Smooth muscle cell (in vitro differentiated cells): Measurements from ENCODE around the gene MIF4GD. TPM values are rescaled to one million over a fixed set of nuclear protein-coding genes. Genes with fewer than 3 reads are reported as not detected.

Experiments
- DNase-seq: peaks from one replicate; lab custom pipeline; 2025; ENCODE audit not compliant: unreplicated experiment; lab: John Stamatoyannopoulos, UW
- H2AFZ ChIP-seq: fragments of 200-600 bp; sonication (generic); 2 replicates; pipeline ENCODE4 v1.6.0; 2016; ENCODE audit warnings: antibody characterized with exemption, low read depth, mild to moderate bottlenecking
- H3F3A ChIP-seq: fragments of 200-600 bp; sonication (generic); 2 replicates; pipeline ENCODE4 v1.6.0; 2017; ENCODE audit warnings: antibody characterized with exemption, low read depth
- H3K27ac ChIP-seq: fragments of 200-600 bp; sonication (generic); 2 replicates; pipeline ENCODE4 v1.5.1; 2016; ENCODE audit warnings: low read depth, mild to moderate bottlenecking
- H3K27me3 ChIP-seq: fragments of 200-600 bp; sonication (generic); 2 replicates; pipeline ENCODE4 v1.6.1; 2016; ENCODE audit warnings: low read depth, mild to moderate bottlenecking
- H3K36me3 ChIP-seq: fragments of 200-600 bp; sonication (generic); 2 replicates; pipeline ENCODE4 v1.5.1; 2016; ENCODE audit warnings: low read depth
- H3K4me1 ChIP-seq: fragments of 200-600 bp; sonication (generic); 2 replicates; pipeline ENCODE4 v1.5.1; 2016; ENCODE audit warnings: low read depth
- H3K4me2 ChIP-seq: fragments of 200-600 bp; sonication (generic); 2 replicates; pipeline ENCODE4 v1.6.0; 2016; ENCODE audit warnings: mild to moderate bottlenecking
- H3K4me3 ChIP-seq: fragments of 200-600 bp; sonication (generic); 2 replicates; pipeline ENCODE4 v1.5.1; 2016; ENCODE audit warnings: mild to moderate bottlenecking
- H3K79me2 ChIP-seq: fragments of 200-600 bp; sonication (generic); 2 replicates; pipeline ENCODE4 v1.6.0; 2016; ENCODE audit warnings: low read depth, mild to moderate bottlenecking
- H3K9ac ChIP-seq: fragments of 200-600 bp; sonication (generic); 2 replicates; pipeline ENCODE4 v1.6.0; 2016; ENCODE audit warnings: low read depth
- H3K9me3 ChIP-seq: fragments of 200-600 bp; sonication (generic); replicated peaks from 2 replicates; pipeline ENCODE4 v1.5.1; 2016; ENCODE audit warnings: low read depth
- H4K20me1 ChIP-seq: fragments of 200-600 bp; sonication (generic); 2 replicates; pipeline ENCODE4 v1.6.0; 2016; ENCODE audit warnings: low read depth
- CTCF ChIP-seq: fragments of 200-600 bp; sonication (generic); IDR thresholded peaks from 2 replicates; pipeline ENCODE4 v1.5.1; 2017; ENCODE audit warnings: borderline replicate concordance, mild to moderate bottlenecking, antibody characterized with exemption; ENCODE audit not compliant: insufficient read depth, poor library complexity, severe bottlenecking
- WGBS: methylation state at CpG from one replicate; pipeline ENCODE4 v1.1.7; 2016; ENCODE audit warnings: low lambda C conversion rate; 5-methylcytosine and 5-hydroxymethylcytosine counted together
- polyA plus RNA-seq: library from polyadenylated mRNA; unstranded; fragments of >200 nt; fragmentation: Nextera tagmentation; extraction: Ambion mirVana; gene quantifications from 2 replicates; pipeline ENCODE4 v1.2.1, GENCODE V29; 2016
- total RNA-seq: library from RNA; depleted of rRNA; stranded (reverse); fragments of >200 nt; gene quantifications from 2 replicates; pipeline ENCODE4 v1.2.3, GENCODE V29; 2014

The MIF4GD gene
- total and polyA plus RNA-seq, 2 experiments from 2014 or later: 5.3 to 17.0 TPM

GRCh38 chr17:75227729-75228128, 43.3 kb downstream of the MIF4GD start:
- 97% methylated on average over 5 of the region's 5 CpGs for WGBS
- no peak for DNase-seq
- Histone ChIP-seq H3F3A (no peaks in the 10 kb centered on the region), H3K36me3 (no peaks in the 10 kb centered on the region), H4K20me1 (no peaks in the 10 kb centered on the region), H3K9me3 (no peaks in the 10 kb centered on the region), H3K4me3 (no peak overlapping the region), H2AFZ (no peak overlapping the region), H3K27ac (no peak overlapping the region), H3K9ac (no peak overlapping the region), H3K4me1 (no peaks in the 10 kb centered on the region), H3K79me2 (no peaks in the 10 kb centered on the region), H3K27me3 (no peaks in the 10 kb centered on the region), H3K4me2 (no peak overlapping the region)
- TF ChIP-seq CTCF: no peak

GRCh38 chr17:75225016-75225415, 46.0 kb downstream of the MIF4GD start:
- DNase-seq: no peak
- H3K79me2 ChIP-seq: no peaks in the 10 kb centered on the region
- no peaks in the 10 kb centered on the region for H3F3A ChIP-seq
- H3K4me3 ChIP-seq: no peak overlapping the region
- no peaks in the 10 kb centered on the region for H3K4me1 ChIP-seq
- H3K9ac ChIP-seq: no peak overlapping the region
- no peaks in the 10 kb centered on the region for H4K20me1 ChIP-seq
- no peaks in the 10 kb centered on the region for H3K27me3 ChIP-seq
- H3K27ac ChIP-seq: no peak overlapping the region
- H3K36me3 ChIP-seq: no peaks in the 10 kb centered on the region
- 90% methylated on average over 14 of the region's 14 CpGs for WGBS
- H3K4me2 ChIP-seq: no peak overlapping the region
- no peak overlapping the region for H2AFZ ChIP-seq
- no peaks in the 10 kb centered on the region for H3K9me3 ChIP-seq
- TF ChIP-seq CTCF: no peak

GRCh38 chr17:75219815-75220214, 51.2 kb downstream of the MIF4GD start:
- Histone ChIP-seq H3K4me2 (no peak overlapping the region), H3K9ac (no peak overlapping the region)
- 94% methylated on average over 3 of the region's 3 CpGs for WGBS

More at GRCh38 chr17:75219815-75220214, 51.2 kb downstream of the MIF4GD start:
- Histone ChIP-seq H4K20me1 (no peaks in the 10 kb centered on the region), H2AFZ (no peak overlapping the region), H3K9me3 (no peaks in the 10 kb centered on the region), H3K27ac (no peak overlapping the region), H3K4me3 (no peak overlapping the region), H3K27me3 (no peaks in the 10 kb centered on the region), H3K79me2 (no peaks in the 10 kb centered on the region), H3K4me1 (no peaks in the 10 kb centered on the region), H3K36me3 (peaks cover 4% of the 10 kb centered on the region), H3F3A (no peaks in the 10 kb centered on the region)
- no peak for DNase-seq
- TF ChIP-seq CTCF: no peak
